Medulla oblongata (tissue), 1 donor: ENCODE results near the gene TMEM175.
"Not testable (repeated sequence)": the region's sequence is repeated elsewhere in the genome, so short reads cannot be mapped to it uniquely, and the experiment has no call there.

ENCODE experiments used
- DNase-seq: peaks from one replicate; pipeline ENCODE4 v3.0.0-alpha.2; 2015; ENCODE audit errors: extremely low spot score

The TMEM175 gene

GRCh38 chr4:970046-970745 is 37.9 kb downstream of the TMEM175 start:
- no peak for DNase-seq

GRCh38 chr4:970854-971520 is 38.7 kb downstream of the TMEM175 start:
- DNase-seq = no peak

GRCh38 chr4:971666-972500 is 39.6 kb downstream of the TMEM175 start:
- no peak for DNase-seq

- no peak for DNase-seq
Observed at GRCh38 chr4:972651-973424, 40.6 kb downstream of the TMEM175 start.

GRCh38 chr4:973431-974397 is 41.5 kb downstream of the TMEM175 start, which contains the start of gene DGKQ:
TSS of gene DGKQ (minus strand) at chr4:973569. CDS start at chr4:973482, 87 bp downstream.
- peak; percentile 90 for DNase-seq

GRCh38 chr4:974668-975067 is 42.4 kb downstream of the TMEM175 start:
- no peak for DNase-seq

- DNase-seq = not testable (repeated sequence)
Observed at GRCh38 chr4:976016-976415, 43.8 kb downstream of the TMEM175 start.

GRCh38 chr4:978957-979701 is 46.9 kb downstream of the TMEM175 start:
- no peak for DNase-seq

GRCh38 chr4:982291-982690 is 50.0 kb downstream of the TMEM175 start:
- no peak for DNase-seq

GRCh38 chr4:982814-983213 is 50.6 kb downstream of the TMEM175 start:
- DNase-seq = no peak

- no peak for DNase-seq
Observed at GRCh38 chr4:984336-985054, 52.2 kb downstream of the TMEM175 start.

GRCh38 chr4:985123-985830 is 53.0 kb downstream of the TMEM175 start:
- DNase-seq = peak; percentile 25

- DNase-seq = no peak
Observed at GRCh38 chr4:986428-986878, 54.2 kb downstream of the TMEM175 start.

GRCh38 chr4:986879-987623 is 54.8 kb downstream of the TMEM175 start, which contains the start of gene IDUA:
TSS of gene IDUA (plus strand) at chr4:987044. CDS start at chr4:987085, 41 bp downstream.
- DNase-seq = peak; percentile 81

- no peak for DNase-seq
Observed at GRCh38 chr4:987624-988513, 55.6 kb downstream of the TMEM175 start.
